Large intestine (tissue), 3 donors: ENCODE data around the gene TSPAN5. TPM values are rescaled to one million over a fixed set of nuclear protein-coding genes. Genes with fewer than 3 reads are reported as not detected.

ENCODE experiments used
- DNase-seq, 2 donors: peaks; one replicate each; pipeline versions ENCODE4 v3.0.0 to v3.0.0-alpha.2; 2013
- H3K27ac ChIP-seq: one replicate; pipeline ENCODE4 v1.5.1; 2013; ENCODE audit warnings: low read length
- H3K27me3 ChIP-seq: 2 replicates; pipeline ENCODE4 v1.6.1; 2013; ENCODE audit warnings: low read length; ENCODE audit not compliant: control insufficient read depth, insufficient read depth
- H3K36me3 ChIP-seq: 2 replicates; pipeline ENCODE4 v1.6.1; 2013; ENCODE audit warnings: low read length; ENCODE audit not compliant: control insufficient read depth, insufficient read depth
- H3K4me1 ChIP-seq: one replicate; pipeline ENCODE4 v1.6.1; 2013; ENCODE audit warnings: low read length; ENCODE audit not compliant: control insufficient read depth, insufficient read depth
- H3K4me3 ChIP-seq: one replicate; pipeline ENCODE4 v1.5.1; 2013; ENCODE audit warnings: low read length
- H3K9me3 ChIP-seq: one replicate; pipeline ENCODE4 v1.6.1; 2013; ENCODE audit warnings: mild to moderate bottlenecking, low read depth, low read length, moderate library complexity; ENCODE audit not compliant: control insufficient read depth
- WGBS: methylation state at CpG from one replicate; pipeline ENCODE4 v1.1.5; 2013; ENCODE audit warnings: low lambda C conversion rate; ENCODE audit not compliant: insufficient coverage; 5-methylcytosine and 5-hydroxymethylcytosine counted together
- polyA plus RNA-seq: library from polyadenylated mRNA; unstranded; fragments of 120-200 nt; gene quantifications from one replicate; pipeline ENCODE4 v1.2.1, GENCODE V29; 2013

The TSPAN5 gene
- polyA plus RNA-seq, 1 donor: 9.9 TPM

GRCh38 chr4:98558471-98559169 is 99.8 kb downstream of the TSPAN5 start:
- H3K27me3 ChIP-seq: no peaks in the 10 kb centered on the region
- no peaks in the 10 kb centered on the region for H3K9me3 ChIP-seq
- no CpG with 5 or more reads among the region's 6 CpGs for WGBS
- H3K4me1 ChIP-seq: no peaks in the 10 kb centered on the region
- H3K36me3 ChIP-seq: no peaks in the 10 kb centered on the region
- H3K4me3 ChIP-seq: no peak overlapping the region
- no peak for DNase-seq
- H3K27ac ChIP-seq: no peak overlapping the region

- H3K27ac ChIP-seq: no peak overlapping the region
- DNase-seq: no peak
- H3K4me3 ChIP-seq: no peak overlapping the region
- H3K27me3 ChIP-seq: no peaks in the 10 kb centered on the region
- no CpG with 5 or more reads among the region's 7 CpGs for WGBS
- no peaks in the 10 kb centered on the region for H3K4me1 ChIP-seq
- no peaks in the 10 kb centered on the region for H3K36me3 ChIP-seq
- H3K9me3 ChIP-seq: no peaks in the 10 kb centered on the region
Observed at GRCh38 chr4:98557194-98557892, 101.1 kb downstream of the TSPAN5 start.

GRCh38 chr4:98556451-98556850 is 102.0 kb downstream of the TSPAN5 start:
- no peaks in the 10 kb centered on the region for H3K27me3 ChIP-seq
- WGBS: 100% methylated on average over 1 of the region's 2 CpGs
- no peaks in the 10 kb centered on the region for H3K9me3 ChIP-seq
- H3K27ac ChIP-seq: no peak overlapping the region
- no peaks in the 10 kb centered on the region for H3K36me3 ChIP-seq
- no peak overlapping the region for H3K4me3 ChIP-seq
- DNase-seq: no peak
- H3K4me1 ChIP-seq: no peaks in the 10 kb centered on the region

- Histone ChIP-seq H3K9me3 (no peaks in the 10 kb centered on the region), H3K27ac (no peak overlapping the region), H3K4me3 (no peak overlapping the region), H3K4me1 (no peaks in the 10 kb centered on the region), H3K27me3 (no peaks in the 10 kb centered on the region), H3K36me3 (no peaks in the 10 kb centered on the region)
- no peak for DNase-seq
- whole genome bisulfite sequencing: 80% methylated on average over 1 of the region's 10 CpGs
Observed at GRCh38 chr4:98555798-98556445, 102.5 kb downstream of the TSPAN5 start.

- H3K27me3 ChIP-seq: no peaks in the 10 kb centered on the region
- H3K27ac ChIP-seq: peak overlapping the region; percentile 12
- no peaks in the 10 kb centered on the region for H3K36me3 ChIP-seq
- peak overlapping the region; percentile 10 for H3K4me3 ChIP-seq
- no peaks in the 10 kb centered on the region for H3K9me3 ChIP-seq
- H3K4me1 ChIP-seq: no peaks in the 10 kb centered on the region
- 80% methylated on average over 1 of the region's 17 CpGs for WGBS
- no peak for DNase-seq
Observed at GRCh38 chr4:98546910-98547594, 111.4 kb downstream of the TSPAN5 start.

GRCh38 chr4:98544818-98545414 is 113.5 kb downstream of the TSPAN5 start:
- Histone ChIP-seq H3K27me3 (no peaks in the 10 kb centered on the region), H3K4me1 (no peaks in the 10 kb centered on the region), H3K27ac (no peak overlapping the region), H3K9me3 (no peaks in the 10 kb centered on the region), H3K36me3 (no peaks in the 10 kb centered on the region), H3K4me3 (no peak overlapping the region)
- WGBS: no CpG with 5 or more reads among the region's 3 CpGs
- DNase-seq: no peak

- H3K36me3 ChIP-seq: no peaks in the 10 kb centered on the region
- no peaks in the 10 kb centered on the region for H3K4me1 ChIP-seq
- no peaks in the 10 kb centered on the region for H3K9me3 ChIP-seq
- WGBS: 87% methylated on average over 4 of the region's 5 CpGs
- H3K27me3 ChIP-seq: no peaks in the 10 kb centered on the region
- H3K4me3 ChIP-seq: no peak overlapping the region
- H3K27ac ChIP-seq: no peak overlapping the region
- no peak for DNase-seq
Observed at GRCh38 chr4:98544141-98544817, 114.1 kb downstream of the TSPAN5 start.

DNA sequence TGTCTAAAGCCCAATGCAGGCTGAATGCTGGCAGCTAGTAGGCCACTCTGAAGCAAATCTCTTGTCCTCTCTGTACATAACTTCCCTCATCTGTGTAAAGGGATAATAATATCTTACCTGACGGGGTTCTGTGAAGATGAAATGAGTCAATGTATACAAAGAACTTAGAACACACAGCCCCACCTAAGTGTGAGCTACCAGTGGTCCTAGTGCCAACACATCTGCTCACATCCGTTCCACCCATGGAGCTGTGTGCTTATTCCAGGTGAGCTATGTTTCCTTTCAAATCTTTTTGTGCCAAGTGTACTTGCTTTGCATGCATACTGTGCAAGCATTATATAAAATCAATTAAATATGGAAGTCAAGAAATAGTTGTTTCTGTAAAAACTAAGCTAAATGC is 116.4 kb downstream of the TSPAN5 start:
- no peaks in the 10 kb centered on the region for H3K4me1 ChIP-seq
- H3K4me3 ChIP-seq: no peak overlapping the region
- H3K36me3 ChIP-seq: no peaks in the 10 kb centered on the region
- no peak overlapping the region for H3K27ac ChIP-seq
- WGBS: 100% methylated on average over 1 of the region's 2 CpGs
- no peaks in the 10 kb centered on the region for H3K9me3 ChIP-seq
- H3K27me3 ChIP-seq: no peaks in the 10 kb centered on the region
- no peak for DNase-seq

- no peaks in the 10 kb centered on the region for H3K9me3 ChIP-seq
- DNase-seq: no peak
- no peaks in the 10 kb centered on the region for H3K36me3 ChIP-seq
- H3K4me1 ChIP-seq: no peaks in the 10 kb centered on the region
- H3K27ac ChIP-seq: no peak overlapping the region
- WGBS: no CpG with 5 or more reads among the region's 4 CpGs
- H3K27me3 ChIP-seq: no peaks in the 10 kb centered on the region
- H3K4me3 ChIP-seq: no peak overlapping the region
Observed at GRCh38 chr4:98540803-98541202, 117.6 kb downstream of the TSPAN5 start.
